NB4 (cell line): ENCODE measurements around the gene ZNF71.

Experiments
- MYC ChIP-seq: IDR thresholded peaks from 2 replicates; pipeline ENCODE4 v1.6.1; 2011; ENCODE audit warnings: low read depth, low read length
- POLR2A ChIP-seq: IDR thresholded peaks from 2 replicates; pipeline ENCODE4 v1.6.1; 2011; ENCODE audit warnings: mild to moderate bottlenecking; ENCODE audit not compliant: insufficient read length; ENCODE audit errors: extremely low read depth
- TF ChIP-seq, protein P1 (sequence below): IDR thresholded peaks from one replicate; pipeline ENCODE4 v1.5.1; 2012; ENCODE audit warnings: low read depth, low read length
- TF ChIP-seq, protein P2 (sequence below): IDR thresholded peaks from 2 replicates; pipeline ENCODE4 v1.6.1; 2011; ENCODE audit warnings: low read depth, low read length

DNA sequence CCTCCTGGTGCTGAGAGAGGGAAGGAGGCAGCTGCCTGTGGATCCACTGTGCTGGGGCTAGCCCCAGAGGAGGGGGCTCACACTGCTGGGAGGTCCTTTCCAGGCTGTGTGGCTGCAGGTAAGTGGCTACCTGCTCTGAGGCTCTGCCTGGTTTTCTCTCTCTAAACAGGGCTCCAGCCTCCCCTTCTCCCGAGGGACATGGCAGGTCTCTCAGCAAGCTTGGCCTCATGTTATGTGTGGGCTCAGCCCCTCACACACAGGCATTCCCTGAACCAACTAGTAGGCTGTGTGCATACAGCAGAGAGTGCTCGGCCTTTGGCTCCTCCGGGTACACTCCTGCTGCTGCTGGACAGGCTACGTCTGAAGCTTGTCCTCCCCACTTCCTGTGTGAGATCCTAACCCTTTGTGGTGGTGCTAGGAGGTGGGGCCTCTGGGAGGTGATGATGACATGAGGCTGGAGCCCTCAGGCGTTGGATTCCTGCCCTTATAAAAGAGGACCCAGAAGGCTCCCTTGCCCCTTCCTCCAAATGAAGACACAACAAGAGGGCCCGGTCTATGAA lies 72.3 kb downstream of the ZNF71 start:
- TF ChIP-seq, protein P1, sequence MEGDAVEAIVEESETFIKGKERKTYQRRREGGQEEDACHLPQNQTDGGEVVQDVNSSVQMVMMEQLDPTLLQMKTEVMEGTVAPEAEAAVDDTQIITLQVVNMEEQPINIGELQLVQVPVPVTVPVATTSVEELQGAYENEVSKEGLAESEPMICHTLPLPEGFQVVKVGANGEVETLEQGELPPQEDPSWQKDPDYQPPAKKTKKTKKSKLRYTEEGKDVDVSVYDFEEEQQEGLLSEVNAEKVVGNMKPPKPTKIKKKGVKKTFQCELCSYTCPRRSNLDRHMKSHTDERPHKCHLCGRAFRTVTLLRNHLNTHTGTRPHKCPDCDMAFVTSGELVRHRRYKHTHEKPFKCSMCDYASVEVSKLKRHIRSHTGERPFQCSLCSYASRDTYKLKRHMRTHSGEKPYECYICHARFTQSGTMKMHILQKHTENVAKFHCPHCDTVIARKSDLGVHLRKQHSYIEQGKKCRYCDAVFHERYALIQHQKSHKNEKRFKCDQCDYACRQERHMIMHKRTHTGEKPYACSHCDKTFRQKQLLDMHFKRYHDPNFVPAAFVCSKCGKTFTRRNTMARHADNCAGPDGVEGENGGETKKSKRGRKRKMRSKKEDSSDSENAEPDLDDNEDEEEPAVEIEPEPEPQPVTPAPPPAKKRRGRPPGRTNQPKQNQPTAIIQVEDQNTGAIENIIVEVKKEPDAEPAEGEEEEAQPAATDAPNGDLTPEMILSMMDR: no peak
- no peak for TF ChIP-seq POLR2A
- TF ChIP-seq, protein P2, sequence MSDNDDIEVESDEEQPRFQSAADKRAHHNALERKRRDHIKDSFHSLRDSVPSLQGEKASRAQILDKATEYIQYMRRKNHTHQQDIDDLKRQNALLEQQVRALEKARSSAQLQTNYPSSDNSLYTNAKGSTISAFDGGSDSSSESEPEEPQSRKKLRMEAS: no peak
- TF ChIP-seq MYC: no peak
